Erythroblast (primary cell): ENCODE results near the gene BTG2.

Source experiments
- GATA1 ChIP-seq: IDR thresholded peaks from 2 replicates; pipeline ENCODE4 v1.6.1; 2011; ENCODE audit warnings: low read depth, mild to moderate bottlenecking, control low read depth, low read length, moderate library complexity
- POLR2A ChIP-seq: IDR thresholded peaks from 2 replicates; pipeline ENCODE4 v1.6.1; 2011; ENCODE audit warnings: mild to moderate bottlenecking, low read length

DNA sequence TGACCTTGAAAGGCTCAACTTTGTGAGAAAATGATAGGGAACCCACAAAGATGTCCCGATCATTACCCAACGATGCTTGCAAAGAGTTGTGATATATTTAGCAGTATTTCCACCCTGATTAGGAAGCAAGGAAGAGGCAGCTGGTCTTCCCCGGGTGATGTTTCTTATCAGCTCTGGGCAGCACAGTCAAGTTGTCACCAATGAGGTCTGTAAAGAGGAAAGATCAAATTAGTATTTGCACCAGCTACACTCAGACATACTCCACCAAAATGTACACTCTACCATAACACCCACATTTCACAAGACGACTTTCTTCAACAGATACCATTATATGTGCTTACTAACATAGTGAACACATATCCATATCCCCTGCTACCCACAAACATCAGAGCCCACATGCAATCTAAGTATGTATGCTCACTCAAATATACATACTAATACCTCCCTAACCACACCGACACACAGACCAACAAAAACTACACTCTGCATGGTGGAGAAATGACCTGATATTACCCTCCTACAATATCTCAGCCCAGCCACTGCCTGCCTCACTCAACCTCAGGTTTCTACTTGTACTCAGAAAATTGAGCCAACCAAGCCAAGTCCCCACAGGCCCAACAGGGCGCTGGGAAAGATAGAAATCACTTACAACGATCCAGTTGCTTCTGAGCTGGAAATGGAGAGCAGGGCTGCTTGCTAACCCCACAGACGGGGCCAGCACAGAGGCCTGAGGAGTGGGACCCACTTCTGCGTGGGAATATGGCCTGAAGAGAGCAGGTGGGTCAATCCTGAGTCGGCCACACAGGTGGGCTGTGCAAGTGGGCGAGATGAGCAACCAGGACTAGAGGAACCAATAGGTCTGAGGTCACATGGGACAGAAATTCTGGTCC, 4.6 kb upstream of the BTG2 start:
- no peak for TF ChIP-seq POLR2A
- no peak for TF ChIP-seq GATA1
